ENCODE data around the gene CENPO.

Gene CENPO

GRCh38 chr2:24749069-24749691 is 44.0 kb upstream of the CENPO start:
- TF ChIP-seq LEF1 (IDR thresholded peaks at IDR 0.05; ENCODE audit: borderline replicate concordance): no peak
- no peak for TF ChIP-seq SP1 (IDR thresholded peaks at IDR 0.05)
- no peak for TF ChIP-seq SUZ12 (IDR thresholded peaks at IDR 0.05)
- no peak for TF ChIP-seq CTBP1 (IDR thresholded peaks at IDR 0.05; ENCODE audit: borderline replicate concordance)
- no peak for DNase-seq (ENCODE audit: extremely low spot score)
- ChIA-PET CTCF (no interaction called here), POLR2A (no interaction called here)

DNA sequence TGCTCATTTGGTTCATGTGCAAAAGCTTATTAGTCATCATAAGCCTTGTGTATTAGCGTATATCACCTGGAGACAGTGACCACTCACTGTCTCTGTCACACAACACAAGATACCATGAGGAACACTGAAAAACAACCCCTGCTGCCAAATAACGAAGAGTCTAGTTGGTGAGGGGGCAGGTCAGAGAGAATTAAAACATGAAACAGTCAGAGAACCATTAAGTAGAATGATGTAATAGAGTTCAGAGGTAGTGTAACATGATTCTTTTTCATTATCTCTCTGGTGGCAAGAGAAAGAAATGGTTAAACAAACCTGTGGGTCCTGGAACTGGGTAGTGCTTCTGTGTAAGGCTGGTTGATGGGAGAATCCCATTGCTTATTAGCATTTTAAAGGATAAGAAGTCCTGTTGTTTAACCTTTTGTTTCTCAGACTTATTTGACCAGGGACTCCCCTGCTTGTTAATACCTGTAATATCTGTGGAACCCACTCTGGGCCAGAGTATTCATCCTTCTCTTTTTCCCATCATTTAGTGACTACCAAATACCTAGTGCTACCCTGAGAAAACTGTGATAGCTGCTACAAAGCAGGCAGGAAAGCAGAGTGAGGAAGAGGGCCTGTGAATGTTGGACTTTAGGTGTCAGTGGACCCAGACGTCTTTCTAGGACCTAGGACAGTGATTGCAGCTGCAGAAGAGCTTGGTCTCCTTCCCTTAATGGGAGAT is 38.1 kb upstream of the CENPO start:
- ChIA-PET CTCF (no interaction called here), POLR2A (no interaction called here)
- DNase-seq (ENCODE audit: extremely low spot score): no peak
- TF ChIP-seq FOXK2 (IDR thresholded peaks at IDR 0.05) (no peak), PKNOX1 (IDR thresholded peaks at IDR 0.05) (no peak), L3MBTL2 (conservative IDR thresholded peaks at IDR 0.05) (no peak), ELF4 (IDR thresholded peaks at IDR 0.05) (no peak), SP1 (IDR thresholded peaks at IDR 0.05) (no peak), ARNT (IDR thresholded peaks at IDR 0.05) (no peak), ZNF384 (IDR thresholded peaks at IDR 0.05) (no peak), SUZ12 (IDR thresholded peaks at IDR 0.05) (no peak), NFRKB (IDR thresholded peaks at IDR 0.05) (no peak), HDGF (IDR thresholded peaks at IDR 0.05; ENCODE audit: borderline replicate concordance) (no peak), LEF1 (IDR thresholded peaks at IDR 0.05; ENCODE audit: borderline replicate concordance) (no peak), BHLHE40 (IDR thresholded peaks at IDR 0.05; ENCODE audit: borderline replicate concordance) (no peak), CTBP1 (IDR thresholded peaks at IDR 0.05; ENCODE audit: borderline replicate concordance) (no peak)

DNA sequence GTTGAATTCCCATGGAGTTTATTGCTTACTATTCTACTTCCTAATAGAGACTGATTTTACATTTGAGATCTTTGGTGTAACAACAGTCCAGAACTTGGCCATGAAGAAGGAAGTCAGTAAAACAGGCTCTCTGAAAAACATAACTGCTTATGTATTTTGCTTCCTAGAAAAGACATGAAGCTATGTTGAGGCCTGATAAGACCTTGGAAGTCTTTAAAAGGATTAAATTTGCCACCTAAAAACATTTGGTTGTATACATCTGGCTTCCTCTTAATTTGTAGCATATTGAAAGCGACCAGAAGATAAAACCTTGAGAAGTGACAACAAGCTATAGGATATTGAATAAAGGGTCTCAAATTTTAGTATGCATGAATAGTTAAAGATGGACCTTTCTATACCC is 36.4 kb upstream of the CENPO start:
- no peak for DNase-seq (ENCODE audit: extremely low spot score)
- CTCF ChIA-PET: no interaction called here
- POLR2A ChIA-PET: no interaction called here
- TF ChIP-seq HDGF (IDR thresholded peaks at IDR 0.05; ENCODE audit: borderline replicate concordance): no peak
- TF ChIP-seq PKNOX1 (IDR thresholded peaks at IDR 0.05): no peak
- no peak for TF ChIP-seq SP1 (IDR thresholded peaks at IDR 0.05)
- TF ChIP-seq FOXA1 (IDR thresholded peaks at IDR 0.05): no peak
- no peak for TF ChIP-seq FOXK2 (IDR thresholded peaks at IDR 0.05)
- no peak for TF ChIP-seq LEF1 (IDR thresholded peaks at IDR 0.05; ENCODE audit: borderline replicate concordance)
- no peak for TF ChIP-seq L3MBTL2 (conservative IDR thresholded peaks at IDR 0.05)
- TF ChIP-seq BHLHE40 (IDR thresholded peaks at IDR 0.05; ENCODE audit: borderline replicate concordance): no peak
- no peak for TF ChIP-seq ARNT (IDR thresholded peaks at IDR 0.05)
- TF ChIP-seq SUZ12 (IDR thresholded peaks at IDR 0.05): no peak
- TF ChIP-seq TARDBP (IDR thresholded peaks at IDR 0.05): no peak
- TF ChIP-seq ZNF384 (IDR thresholded peaks at IDR 0.05): no peak
- TF ChIP-seq NFRKB (IDR thresholded peaks at IDR 0.05): no peak
- no peak for TF ChIP-seq FOXM1 (IDR thresholded peaks at IDR 0.05; ENCODE audit: borderline replicate concordance)
- no peak for TF ChIP-seq ELF4 (IDR thresholded peaks at IDR 0.05)
- TF ChIP-seq CTBP1 (IDR thresholded peaks at IDR 0.05; ENCODE audit: borderline replicate concordance): no peak

DNA sequence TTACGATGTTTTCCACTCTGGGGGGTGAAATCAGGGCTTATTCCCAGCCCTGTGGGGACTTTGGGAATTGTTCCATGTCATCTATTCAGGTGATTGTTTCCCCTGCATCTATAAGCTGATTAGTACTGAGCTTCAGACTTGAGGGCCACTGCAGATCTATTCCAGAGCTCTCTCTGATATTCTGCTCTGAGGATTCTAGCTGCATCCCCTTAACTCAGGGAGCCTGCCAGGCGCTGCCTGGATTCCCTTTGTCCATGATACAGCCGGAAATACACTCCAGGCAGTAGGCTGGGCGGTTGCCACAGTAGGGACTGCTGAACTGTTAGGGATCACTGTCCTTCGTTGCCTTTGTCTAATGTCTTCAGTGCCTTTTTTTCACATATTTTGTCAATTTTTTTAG is 31.4 kb upstream of the CENPO start:
- ChIA-PET POLR2A (interaction anchor here (1.5 kb wide), 1 partner anchor 10 kb away, joined by 5 read pairs; no protein-coding TSS in a partner anchor), CTCF (interaction anchor here (0.6 kb wide), 2 partner anchors 172 to 251 kb away, joined by 3 to 4 read pairs; no protein-coding TSS in a partner anchor)
- TF ChIP-seq FOXM1 (IDR thresholded peaks at IDR 0.05; ENCODE audit: borderline replicate concordance): no peak
- no peak for TF ChIP-seq L3MBTL2 (conservative IDR thresholded peaks at IDR 0.05)
- TF ChIP-seq CTBP1 (IDR thresholded peaks at IDR 0.05; ENCODE audit: borderline replicate concordance): no peak
- TF ChIP-seq HDGF (IDR thresholded peaks at IDR 0.05; ENCODE audit: borderline replicate concordance): no peak
- TF ChIP-seq PKNOX1 (IDR thresholded peaks at IDR 0.05): no peak
- no peak for TF ChIP-seq SP1 (IDR thresholded peaks at IDR 0.05)
- no peak for TF ChIP-seq ZNF384 (IDR thresholded peaks at IDR 0.05)
- no peak for TF ChIP-seq FOXK2 (IDR thresholded peaks at IDR 0.05)
- no peak for TF ChIP-seq BHLHE40 (IDR thresholded peaks at IDR 0.05; ENCODE audit: borderline replicate concordance)
- no peak for TF ChIP-seq ELF4 (IDR thresholded peaks at IDR 0.05)
- no peak for TF ChIP-seq LEF1 (IDR thresholded peaks at IDR 0.05; ENCODE audit: borderline replicate concordance)
- TF ChIP-seq ARNT (IDR thresholded peaks at IDR 0.05): no peak
- no peak for TF ChIP-seq SUZ12 (IDR thresholded peaks at IDR 0.05)
- TF ChIP-seq TARDBP (IDR thresholded peaks at IDR 0.05): no peak
- DNase-seq (ENCODE audit: extremely low spot score): no peak

GRCh38 chr2:24762518-24762917 is 30.7 kb upstream of the CENPO start:
- ChIA-PET CTCF (no interaction called here), POLR2A (interaction anchor here (1.5 kb wide), 1 partner anchor 9 kb away, joined by 5 read pairs; no protein-coding TSS in a partner anchor)
- no peak for TF ChIP-seq SUZ12 (IDR thresholded peaks at IDR 0.05)

DNA sequence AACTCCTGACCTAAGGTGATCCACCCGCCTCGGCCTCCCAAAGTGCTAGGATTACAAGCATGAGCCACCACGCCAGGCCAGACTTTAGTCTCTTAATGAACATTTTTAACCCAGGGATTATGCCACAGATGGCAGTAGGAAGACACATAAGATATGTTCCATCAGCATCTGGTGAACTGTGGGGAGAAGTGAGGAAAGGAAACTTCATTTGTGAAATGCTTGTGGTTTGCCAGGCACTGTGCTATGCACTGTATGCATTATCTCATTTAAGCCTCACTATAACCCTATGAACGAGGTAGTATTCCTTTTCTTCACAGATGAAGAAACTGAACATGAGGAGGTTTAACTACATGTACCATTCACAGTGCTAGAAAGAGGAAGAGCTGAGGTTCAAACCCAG is 29.4 kb upstream of the CENPO start:
- no peak for TF ChIP-seq PKNOX1 (IDR thresholded peaks at IDR 0.05)
- TF ChIP-seq ARNT (IDR thresholded peaks at IDR 0.05): no peak
- TF ChIP-seq L3MBTL2 (conservative IDR thresholded peaks at IDR 0.05): no peak
- TF ChIP-seq FOXM1 (IDR thresholded peaks at IDR 0.05; ENCODE audit: borderline replicate concordance): no peak
- no peak for TF ChIP-seq HDGF (IDR thresholded peaks at IDR 0.05; ENCODE audit: borderline replicate concordance)
- CTCF ChIA-PET: no interaction called here
- POLR2A ChIA-PET: no interaction called here
- DNase-seq (ENCODE audit: extremely low spot score): no peak

More at GRCh38 chr2:24762518-24762917, 30.7 kb upstream of the CENPO start:
- no peak for DNase-seq (ENCODE audit: extremely low spot score)
